K562 (cell line): Measurements from ENCODE around the gene LDLR. TPM values are rescaled to one million over a fixed set of nuclear protein-coding genes. Genes with fewer than 3 reads are reported as not detected.

Experiments used
- CREM ChIP-seq: IDR thresholded peaks from 2 replicates; pipeline ENCODE4 v1.6.1; 2014; ENCODE audit warnings: antibody characterized with exemption, low read depth
- LCOR ChIP-seq: sonication (generic); formaldehyde crosslinking; IDR thresholded peaks from 2 replicates; pipeline ENCODE4 v1.8.0; 2022; ENCODE audit warnings: mild to moderate bottlenecking, missing genetic modification reagents
- RAD21 ChIP-seq, 2 experiments: fragments of 250-450 bp in 1 of 2; fragments of 450-650 bp in 1 of 2; sonication (Bioruptor Pico) in 1 of 2; formaldehyde crosslinking in 1 of 2; IDR thresholded peaks in 1 of 2; conservative IDR thresholded peaks in 1 of 2; 2 replicates each; pipeline versions ENCODE4 v1.4.0 to v1.8.0; 2020 to 2022; ENCODE audit warnings: mild to moderate bottlenecking in 2 of 2, moderate library complexity in 1 of 2
- RUNX1 ChIP-seq: sonication (generic); IDR thresholded peaks from 2 replicates; pipeline ENCODE4 v1.6.1; 2016; ENCODE audit warnings: antibody characterized with exemption, low read depth
- STAT5A ChIP-seq: IDR thresholded peaks from 2 replicates; pipeline ENCODE4 v1.6.1; 2012; ENCODE audit warnings: low read length, inconsistent platforms, borderline replicate concordance
- ZBTB17 ChIP-seq: fragments of 450-650 bp; formaldehyde crosslinking; IDR thresholded peaks from 2 replicates; pipeline ENCODE4 v1.4.0; 2020; ENCODE audit warnings: mild to moderate bottlenecking
- ZFP30 ChIP-seq: fragments of 250-450 bp; sonication (Bioruptor Pico); IDR thresholded peaks from 2 replicates; pipeline ENCODE4 v1.8.0; 2022; ENCODE audit warnings: moderate library complexity, mild to moderate bottlenecking, inconsistent platforms, borderline replicate concordance
- ZNF124 ChIP-seq: sonication (generic); formaldehyde crosslinking; IDR thresholded peaks from 2 replicates; pipeline ENCODE4 v1.8.1; 2022; ENCODE audit warnings: missing genetic modification reagents
- ZNF232 ChIP-seq: sonication (generic); formaldehyde crosslinking; IDR thresholded peaks from 2 replicates; pipeline ENCODE4 v1.8.0; 2022; ENCODE audit warnings: mild to moderate bottlenecking, missing genetic modification reagents
- ZNF384 ChIP-seq: IDR thresholded peaks from 2 replicates; pipeline ENCODE4 v1.6.1; 2012; ENCODE audit warnings: low read depth, low read length, improper control_type of control experiment
- ZNF778 ChIP-seq: fragments of 450-650 bp; formaldehyde crosslinking; IDR thresholded peaks from 2 replicates; pipeline ENCODE4 v1.4.0; 2020; ENCODE audit warnings: mild to moderate bottlenecking, moderate library complexity
- polyA plus RNA-seq, 8 experiments: library from polyadenylated mRNA; depleted of rRNA in 4 of 8; stranded (reverse) in 5 of 8; unstranded in 3 of 8; fragments of >200 nt; fragmentation: Nextera tagmentation in 2 of 8; fragmentation: Illumina TruSeq in 1 of 8; extraction: Ambion mirVana in 2 of 8; extraction: Trizol in 1 of 8; gene quantifications; 2 replicates each; pipeline versions ENCODE4 v1.2.1 to v1.2.3, GENCODE V29; 2011 to 2014; ENCODE audit warnings: inconsistent platforms in 1 of 8, missing spikeins in 1 of 8
- total RNA-seq, 7 experiments: library from RNA; depleted of rRNA in 6 of 7; stranded (reverse); fragments of >200 nt in 6 of 7; fragmentation: Illumina TruSeq in 2 of 7; extraction: Trizol in 2 of 7; gene quantifications; 2 replicates each; pipeline versions ENCODE4 v1.2.1 to v1.2.3, GENCODE V29; 2011 to 2021; ENCODE audit warnings: low replicate concordance in 1 of 7
- TF ChIP-seq, protein P1 (sequence below): fragments of 150-350 bp; IDR thresholded peaks from 2 replicates; pipeline ENCODE4 v1.6.1; 2014; ENCODE audit warnings: low read depth, mild to moderate bottlenecking, low read length, borderline replicate concordance
- TF ChIP-seq, protein P2 (sequence below): sonication (generic); formaldehyde crosslinking; IDR thresholded peaks from 2 replicates; pipeline ENCODE4 v1.8.1; 2023; ENCODE audit warnings: mild to moderate bottlenecking, missing genetic modification reagents
- TF ChIP-seq, protein P3 (sequence below): sonication (generic); formaldehyde crosslinking; IDR thresholded peaks from 2 replicates; pipeline ENCODE4 v1.9.0; 2022; ENCODE audit warnings: mild to moderate bottlenecking, missing genetic modification reagents
- TF ChIP-seq, protein P4 (sequence below): fragments of 250-450 bp; sonication (Bioruptor Pico); IDR thresholded peaks from 2 replicates; pipeline ENCODE4 v1.4.0; 2020; ENCODE audit warnings: borderline replicate concordance
- TF ChIP-seq, protein P5 (sequence below): fragments of 450-650 bp; IDR thresholded peaks from 2 replicates; pipeline ENCODE4 v1.6.1; 2016; ENCODE audit warnings: antibody characterized with exemption
- TF ChIP-seq, protein P6 (sequence below): fragments of 450-650 bp; formaldehyde crosslinking; IDR thresholded peaks from 2 replicates; pipeline ENCODE4 v1.4.0; 2020; ENCODE audit warnings: mild to moderate bottlenecking

LDLR gene
- total and polyA plus RNA-seq, 9 of the 15 experiments (the other 6 are each of a cell fraction or from before 2014, with no cell fraction given): 19.9 to 114 (median 56.3) TPM

DNA sequence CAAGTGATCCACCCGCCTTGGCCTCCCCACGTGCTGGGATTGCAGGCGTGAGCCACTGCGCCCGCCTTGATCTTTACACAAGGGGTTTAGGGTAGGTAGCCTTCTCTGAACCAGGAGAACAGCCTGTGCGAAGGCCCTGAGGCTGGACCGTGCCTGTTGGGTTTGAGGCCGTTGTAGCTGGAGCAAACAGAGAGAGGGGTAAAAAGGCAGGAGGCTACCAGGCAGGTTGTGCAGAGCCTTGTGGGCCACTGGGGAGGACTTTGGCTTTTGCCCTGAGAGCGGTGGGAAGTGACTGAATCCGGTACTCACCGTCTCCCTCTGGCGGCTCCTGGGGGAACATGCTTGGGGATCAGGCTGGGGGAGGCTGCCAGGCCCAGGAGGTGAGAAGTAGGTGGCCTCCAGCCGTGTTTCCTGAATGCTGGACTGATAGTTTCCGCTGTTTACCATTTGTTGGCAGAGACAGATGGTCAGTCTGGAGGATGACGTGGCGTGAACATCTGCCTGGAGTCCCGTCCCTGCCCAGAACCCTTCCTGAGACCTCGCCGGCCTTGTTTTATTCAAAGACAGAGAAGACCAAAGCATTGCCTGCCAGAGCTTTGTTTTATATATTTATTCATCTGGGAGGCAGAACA, 41.7 kb downstream of the LDLR start (continued):
- TF ChIP-seq, protein P1, sequence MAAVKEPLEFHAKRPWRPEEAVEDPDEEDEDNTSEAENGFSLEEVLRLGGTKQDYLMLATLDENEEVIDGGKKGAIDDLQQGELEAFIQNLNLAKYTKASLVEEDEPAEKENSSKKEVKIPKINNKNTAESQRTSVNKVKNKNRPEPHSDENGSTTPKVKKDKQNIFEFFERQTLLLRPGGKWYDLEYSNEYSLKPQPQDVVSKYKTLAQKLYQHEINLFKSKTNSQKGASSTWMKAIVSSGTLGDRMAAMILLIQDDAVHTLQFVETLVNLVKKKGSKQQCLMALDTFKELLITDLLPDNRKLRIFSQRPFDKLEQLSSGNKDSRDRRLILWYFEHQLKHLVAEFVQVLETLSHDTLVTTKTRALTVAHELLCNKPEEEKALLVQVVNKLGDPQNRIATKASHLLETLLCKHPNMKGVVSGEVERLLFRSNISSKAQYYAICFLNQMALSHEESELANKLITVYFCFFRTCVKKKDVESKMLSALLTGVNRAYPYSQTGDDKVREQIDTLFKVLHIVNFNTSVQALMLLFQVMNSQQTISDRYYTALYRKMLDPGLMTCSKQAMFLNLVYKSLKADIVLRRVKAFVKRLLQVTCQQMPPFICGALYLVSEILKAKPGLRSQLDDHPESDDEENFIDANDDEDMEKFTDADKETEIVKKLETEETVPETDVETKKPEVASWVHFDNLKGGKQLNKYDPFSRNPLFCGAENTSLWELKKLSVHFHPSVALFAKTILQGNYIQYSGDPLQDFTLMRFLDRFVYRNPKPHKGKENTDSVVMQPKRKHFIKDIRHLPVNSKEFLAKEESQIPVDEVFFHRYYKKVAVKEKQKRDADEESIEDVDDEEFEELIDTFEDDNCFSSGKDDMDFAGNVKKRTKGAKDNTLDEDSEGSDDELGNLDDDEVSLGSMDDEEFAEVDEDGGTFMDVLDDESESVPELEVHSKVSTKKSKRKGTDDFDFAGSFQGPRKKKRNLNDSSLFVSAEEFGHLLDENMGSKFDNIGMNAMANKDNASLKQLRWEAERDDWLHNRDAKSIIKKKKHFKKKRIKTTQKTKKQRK: no peak
- TF ChIP-seq ZNF124 (no peak), ZNF232 (no peak), ZNF384 (no peak), RAD21 (CRISPR knock-in tag; conservative IDR thresholded peaks at IDR 0.05 in 1 of 2, IDR thresholded peaks at IDR 0.05 in 1 of 2) (peak; percentile 29 to 47), RUNX1 (no peak; the same call in 1 of the 2 replicates), CREM (no peak), STAT5A (no peak), ZFP30 (CRISPR knock-in tag) (no peak), ZBTB17 (CRISPR knock-in tag) (no peak), ZNF778 (CRISPR knock-in tag) (no peak), LCOR (CRISPR knock-in tag) (no peak)
- TF ChIP-seq, protein P2, sequence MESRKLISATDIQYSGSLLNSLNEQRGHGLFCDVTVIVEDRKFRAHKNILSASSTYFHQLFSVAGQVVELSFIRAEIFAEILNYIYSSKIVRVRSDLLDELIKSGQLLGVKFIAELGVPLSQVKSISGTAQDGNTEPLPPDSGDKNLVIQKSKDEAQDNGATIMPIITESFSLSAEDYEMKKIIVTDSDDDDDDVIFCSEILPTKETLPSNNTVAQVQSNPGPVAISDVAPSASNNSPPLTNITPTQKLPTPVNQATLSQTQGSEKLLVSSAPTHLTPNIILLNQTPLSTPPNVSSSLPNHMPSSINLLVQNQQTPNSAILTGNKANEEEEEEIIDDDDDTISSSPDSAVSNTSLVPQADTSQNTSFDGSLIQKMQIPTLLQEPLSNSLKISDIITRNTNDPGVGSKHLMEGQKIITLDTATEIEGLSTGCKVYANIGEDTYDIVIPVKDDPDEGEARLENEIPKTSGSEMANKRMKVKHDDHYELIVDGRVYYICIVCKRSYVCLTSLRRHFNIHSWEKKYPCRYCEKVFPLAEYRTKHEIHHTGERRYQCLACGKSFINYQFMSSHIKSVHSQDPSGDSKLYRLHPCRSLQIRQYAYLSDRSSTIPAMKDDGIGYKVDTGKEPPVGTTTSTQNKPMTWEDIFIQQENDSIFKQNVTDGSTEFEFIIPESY (CRISPR knock-in tag): 0 out of 2 replicates have a peak, but pooled peaks have one; percentile 35
- TF ChIP-seq, protein P3, sequence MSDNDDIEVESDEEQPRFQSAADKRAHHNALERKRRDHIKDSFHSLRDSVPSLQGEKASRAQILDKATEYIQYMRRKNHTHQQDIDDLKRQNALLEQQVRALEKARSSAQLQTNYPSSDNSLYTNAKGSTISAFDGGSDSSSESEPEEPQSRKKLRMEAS (CRISPR knock-in tag): 0 out of 2 replicates have a peak, but pooled peaks have one; percentile 14
- TF ChIP-seq, protein P4, sequence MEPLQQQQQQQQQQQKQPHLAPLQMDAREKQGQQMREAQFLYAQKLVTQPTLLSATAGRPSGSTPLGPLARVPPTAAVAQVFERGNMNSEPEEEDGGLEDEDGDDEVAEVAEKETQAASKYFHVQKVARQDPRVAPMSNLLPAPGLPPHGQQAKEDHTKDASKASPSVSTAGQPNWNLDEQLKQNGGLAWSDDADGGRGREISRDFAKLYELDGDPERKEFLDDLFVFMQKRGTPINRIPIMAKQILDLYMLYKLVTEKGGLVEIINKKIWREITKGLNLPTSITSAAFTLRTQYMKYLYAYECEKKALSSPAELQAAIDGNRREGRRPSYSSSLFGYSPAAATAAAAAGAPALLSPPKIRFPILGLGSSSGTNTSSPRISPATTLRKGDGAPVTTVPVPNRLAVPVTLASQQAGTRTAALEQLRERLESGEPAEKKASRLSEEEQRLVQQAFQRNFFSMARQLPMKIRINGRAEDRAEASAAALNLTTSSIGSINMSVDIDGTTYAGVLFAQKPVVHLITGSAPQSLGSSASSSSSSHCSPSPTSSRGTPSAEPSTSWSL (CRISPR knock-in tag): no peak
- TF ChIP-seq, protein P5, sequence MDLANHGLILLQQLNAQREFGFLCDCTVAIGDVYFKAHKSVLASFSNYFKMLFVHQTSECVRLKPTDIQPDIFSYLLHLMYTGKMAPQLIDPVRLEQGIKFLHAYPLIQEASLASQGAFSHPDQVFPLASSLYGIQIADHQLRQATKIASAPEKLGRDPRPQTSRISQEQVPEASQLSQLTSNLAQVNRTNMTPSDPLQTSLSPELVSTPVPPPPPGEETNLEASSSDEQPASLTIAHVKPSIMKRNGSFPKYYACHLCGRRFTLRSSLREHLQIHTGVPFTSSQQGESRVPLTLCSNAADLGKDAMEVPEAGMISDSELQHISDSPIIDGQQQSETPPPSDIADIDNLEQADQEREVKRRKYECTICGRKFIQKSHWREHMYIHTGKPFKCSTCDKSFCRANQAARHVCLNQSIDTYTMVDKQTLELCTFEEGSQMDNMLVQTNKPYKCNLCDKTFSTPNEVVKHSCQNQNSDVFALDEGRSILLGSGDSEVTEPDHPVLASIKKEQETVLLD: no peak
- TF ChIP-seq, protein P6, sequence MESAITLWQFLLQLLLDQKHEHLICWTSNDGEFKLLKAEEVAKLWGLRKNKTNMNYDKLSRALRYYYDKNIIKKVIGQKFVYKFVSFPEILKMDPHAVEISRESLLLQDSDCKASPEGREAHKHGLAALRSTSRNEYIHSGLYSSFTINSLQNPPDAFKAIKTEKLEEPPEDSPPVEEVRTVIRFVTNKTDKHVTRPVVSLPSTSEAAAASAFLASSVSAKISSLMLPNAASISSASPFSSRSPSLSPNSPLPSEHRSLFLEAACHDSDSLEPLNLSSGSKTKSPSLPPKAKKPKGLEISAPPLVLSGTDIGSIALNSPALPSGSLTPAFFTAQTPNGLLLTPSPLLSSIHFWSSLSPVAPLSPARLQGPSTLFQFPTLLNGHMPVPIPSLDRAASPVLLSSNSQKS: no peak
